HCT116 (cell line): ENCODE measurements around the gene TEDC2.

Source experiments
- ATF3 ChIP-seq: IDR thresholded peaks from 2 replicates; pipeline ENCODE4 v1.6.1; 2012
- EGR1 ChIP-seq: IDR thresholded peaks from 2 replicates; pipeline ENCODE4 v1.6.1; 2012; ENCODE audit warnings: low read depth
- EZH2 ChIP-seq: fragments of 200-600 bp; sonication (generic); IDR thresholded peaks from 2 replicates; pipeline ENCODE4 v1.6.1; 2017; ENCODE audit warnings: antibody characterized with exemption, mixed run types
- EZH2phosphoT487 ChIP-seq: fragments of 200-600 bp; IDR thresholded peaks from 2 replicates; pipeline ENCODE4 v1.6.1; 2018; ENCODE audit warnings: antibody characterized with exemption, borderline replicate concordance
- JUND ChIP-seq: IDR thresholded peaks from 2 replicates; pipeline ENCODE4 v1.6.1; 2012
- POLR2A ChIP-seq: IDR thresholded peaks from 2 replicates; pipeline ENCODE4 v1.7.0; 2011; ENCODE audit warnings: borderline replicate concordance; ENCODE audit not compliant: insufficient read depth, insufficient read length; ENCODE audit errors: extremely low read depth
- POLR2AphosphoS5 ChIP-seq: IDR thresholded peaks from 2 replicates; pipeline ENCODE4 v1.6.1; 2011; ENCODE audit warnings: mild to moderate bottlenecking, low read depth, low read length, moderate library complexity
- TCF7L2 ChIP-seq: IDR thresholded peaks from 2 replicates; pipeline ENCODE4 v1.7.0; 2011; ENCODE audit warnings: borderline replicate concordance, inconsistent platforms; ENCODE audit not compliant: insufficient read depth, insufficient read length; ENCODE audit errors: extremely low read depth
- YY1 ChIP-seq: IDR thresholded peaks from 2 replicates; pipeline ENCODE4 v1.6.1; 2011; ENCODE audit warnings: low read length, low read depth, moderate library complexity, mild to moderate bottlenecking; ENCODE audit not compliant: insufficient replicate concordance; ENCODE audit errors: extremely low read depth
- ZNF274 ChIP-seq: fragments of 200-500 bp; sonication (Bioruptor generic); IDR thresholded peaks from 2 replicates; pipeline ENCODE4 v1.6.1; 2014; ENCODE audit warnings: mild to moderate bottlenecking, low read depth, low read length, inconsistent platforms
- TF ChIP-seq, protein P1 (sequence below), 3 experiments: fragments of 200-600 bp in 1 of 3; sonication (generic) in 1 of 3; IDR thresholded peaks in 2 of 3; conservative IDR thresholded peaks in 1 of 3; 2 replicates each; pipeline ENCODE4 v1.5.1; 2012 to 2017; ENCODE audit warnings: low read depth in 2 of 3, low read length in 2 of 3, antibody characterized with exemption in 1 of 3, borderline replicate concordance in 1 of 3, control low read depth in 1 of 3, mild to moderate bottlenecking in 1 of 3, mixed read lengths in 1 of 3, mixed run types in 1 of 3, moderate library complexity in 1 of 3; ENCODE audit not compliant: insufficient read depth in 1 of 3
- TF ChIP-seq, protein P2 (sequence below): IDR thresholded peaks from 2 replicates; pipeline ENCODE4 v1.6.1; 2012; ENCODE audit warnings: low read depth

DNA sequence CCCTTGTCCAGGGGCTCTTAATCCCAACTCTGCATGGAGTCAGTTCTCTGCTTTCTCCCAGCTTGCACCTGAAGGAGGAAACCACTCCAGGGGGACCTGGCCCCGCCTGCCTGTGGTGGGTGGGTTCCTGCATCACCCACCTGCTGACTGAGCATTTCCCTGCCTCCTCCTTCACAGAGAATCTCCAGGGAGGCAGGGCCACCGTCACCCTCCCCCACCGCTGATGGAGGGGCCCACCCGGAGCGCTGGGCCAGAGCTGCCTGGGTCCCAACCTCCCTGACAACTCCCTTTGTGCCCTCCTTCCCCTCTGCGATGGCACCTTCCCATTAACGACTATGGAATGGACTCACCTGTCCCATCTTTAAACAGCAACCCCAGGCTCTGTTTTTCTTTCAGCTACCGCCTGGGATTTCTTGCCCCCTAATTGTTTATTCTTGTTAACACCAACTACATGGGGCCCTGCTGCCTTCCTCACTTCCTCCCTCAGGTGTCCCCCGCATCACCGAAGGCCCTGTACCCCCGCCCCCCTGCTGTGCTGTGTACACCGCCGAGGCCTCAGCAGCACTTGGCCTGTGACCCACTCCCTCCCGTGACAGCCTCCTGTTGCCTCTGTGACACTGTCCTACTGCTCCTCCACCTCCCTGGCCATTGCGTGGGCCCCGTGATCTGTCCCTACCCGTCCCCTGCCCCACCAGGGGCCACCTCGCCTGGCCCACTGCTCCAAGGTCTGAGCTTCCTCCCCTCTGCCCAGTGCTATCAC lies 842 bp upstream of the TEDC2 start:
- TF ChIP-seq POLR2A = peak; percentile 24
- no peak for TF ChIP-seq EZH2
- TF ChIP-seq, protein P1, sequence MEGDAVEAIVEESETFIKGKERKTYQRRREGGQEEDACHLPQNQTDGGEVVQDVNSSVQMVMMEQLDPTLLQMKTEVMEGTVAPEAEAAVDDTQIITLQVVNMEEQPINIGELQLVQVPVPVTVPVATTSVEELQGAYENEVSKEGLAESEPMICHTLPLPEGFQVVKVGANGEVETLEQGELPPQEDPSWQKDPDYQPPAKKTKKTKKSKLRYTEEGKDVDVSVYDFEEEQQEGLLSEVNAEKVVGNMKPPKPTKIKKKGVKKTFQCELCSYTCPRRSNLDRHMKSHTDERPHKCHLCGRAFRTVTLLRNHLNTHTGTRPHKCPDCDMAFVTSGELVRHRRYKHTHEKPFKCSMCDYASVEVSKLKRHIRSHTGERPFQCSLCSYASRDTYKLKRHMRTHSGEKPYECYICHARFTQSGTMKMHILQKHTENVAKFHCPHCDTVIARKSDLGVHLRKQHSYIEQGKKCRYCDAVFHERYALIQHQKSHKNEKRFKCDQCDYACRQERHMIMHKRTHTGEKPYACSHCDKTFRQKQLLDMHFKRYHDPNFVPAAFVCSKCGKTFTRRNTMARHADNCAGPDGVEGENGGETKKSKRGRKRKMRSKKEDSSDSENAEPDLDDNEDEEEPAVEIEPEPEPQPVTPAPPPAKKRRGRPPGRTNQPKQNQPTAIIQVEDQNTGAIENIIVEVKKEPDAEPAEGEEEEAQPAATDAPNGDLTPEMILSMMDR (IDR thresholded peaks at IDR 0.05 in 2 of 3, conservative IDR thresholded peaks at IDR 0.05 in 1 of 3; ENCODE audit: borderline replicate concordance in 1 of 3, insufficient read depth in 1 of 3, low read depth in 2 of 3, low read length in 2 of 3) = no peak
- no peak for TF ChIP-seq ZNF274
- TF ChIP-seq, protein P2, sequence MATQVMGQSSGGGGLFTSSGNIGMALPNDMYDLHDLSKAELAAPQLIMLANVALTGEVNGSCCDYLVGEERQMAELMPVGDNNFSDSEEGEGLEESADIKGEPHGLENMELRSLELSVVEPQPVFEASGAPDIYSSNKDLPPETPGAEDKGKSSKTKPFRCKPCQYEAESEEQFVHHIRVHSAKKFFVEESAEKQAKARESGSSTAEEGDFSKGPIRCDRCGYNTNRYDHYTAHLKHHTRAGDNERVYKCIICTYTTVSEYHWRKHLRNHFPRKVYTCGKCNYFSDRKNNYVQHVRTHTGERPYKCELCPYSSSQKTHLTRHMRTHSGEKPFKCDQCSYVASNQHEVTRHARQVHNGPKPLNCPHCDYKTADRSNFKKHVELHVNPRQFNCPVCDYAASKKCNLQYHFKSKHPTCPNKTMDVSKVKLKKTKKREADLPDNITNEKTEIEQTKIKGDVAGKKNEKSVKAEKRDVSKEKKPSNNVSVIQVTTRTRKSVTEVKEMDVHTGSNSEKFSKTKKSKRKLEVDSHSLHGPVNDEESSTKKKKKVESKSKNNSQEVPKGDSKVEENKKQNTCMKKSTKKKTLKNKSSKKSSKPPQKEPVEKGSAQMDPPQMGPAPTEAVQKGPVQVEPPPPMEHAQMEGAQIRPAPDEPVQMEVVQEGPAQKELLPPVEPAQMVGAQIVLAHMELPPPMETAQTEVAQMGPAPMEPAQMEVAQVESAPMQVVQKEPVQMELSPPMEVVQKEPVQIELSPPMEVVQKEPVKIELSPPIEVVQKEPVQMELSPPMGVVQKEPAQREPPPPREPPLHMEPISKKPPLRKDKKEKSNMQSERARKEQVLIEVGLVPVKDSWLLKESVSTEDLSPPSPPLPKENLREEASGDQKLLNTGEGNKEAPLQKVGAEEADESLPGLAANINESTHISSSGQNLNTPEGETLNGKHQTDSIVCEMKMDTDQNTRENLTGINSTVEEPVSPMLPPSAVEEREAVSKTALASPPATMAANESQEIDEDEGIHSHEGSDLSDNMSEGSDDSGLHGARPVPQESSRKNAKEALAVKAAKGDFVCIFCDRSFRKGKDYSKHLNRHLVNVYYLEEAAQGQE = no peak
- no peak for TF ChIP-seq EZH2phosphoT487
- TF ChIP-seq JUND = no peak; the same call in 1 of the 2 replicates
- no peak for TF ChIP-seq YY1
- peak; percentile 39; the same call in 1 of the 2 replicates for TF ChIP-seq POLR2AphosphoS5
- no peak for TF ChIP-seq TCF7L2
- no peak for TF ChIP-seq EGR1
- TF ChIP-seq ATF3 = no peak
